Loucy (cell line): Measurements from ENCODE around the gene SMIM14.
"Not testable (repeated sequence)": the region's sequence is repeated elsewhere in the genome, so short reads cannot be mapped to it uniquely, and the experiment has no call there.

Experiments
- CTCF ChIP-seq: fragments of 200-600 bp; sonication (generic); conservative IDR thresholded peaks from 2 replicates; pipeline ENCODE4 v1.5.1; 2014; ENCODE audit warnings: mild to moderate bottlenecking, antibody characterized with exemption, low read length
- EZH2phosphoT487 ChIP-seq: fragments of 200-600 bp; IDR thresholded peaks from 2 replicates; pipeline ENCODE4 v1.6.1; 2018; ENCODE audit warnings: antibody characterized with exemption, mild to moderate bottlenecking, moderate library complexity, borderline replicate concordance

- not testable (repeated sequence) for TF ChIP-seq CTCF, EZH2phosphoT487
These were observed 124.4 kb downstream of the SMIM14 start for GRCh38 chr4:39514266-39514665.
